HepG2 (cell line): Measurements from ENCODE around the gene CUL9. TPM values are rescaled to one million over a fixed set of nuclear protein-coding genes. Genes with fewer than 3 reads are reported as not detected.

Experiments used
- BCLAF1 ChIP-seq: fragments of 450-650 bp; IDR thresholded peaks from 2 replicates; pipeline ENCODE4 v1.6.1; 2017; ENCODE audit warnings: mild to moderate bottlenecking
- FOSL1 ChIP-seq: sonication (generic); formaldehyde crosslinking; IDR thresholded peaks from 2 replicates; pipeline ENCODE4 v1.9.0; 2021; ENCODE audit warnings: missing genetic modification reagents, borderline replicate concordance
- GTF3A ChIP-seq: sonication (generic); formaldehyde crosslinking; conservative IDR thresholded peaks from 2 replicates; pipeline ENCODE4 v1.4.0; 2020; ENCODE audit warnings: mild to moderate bottlenecking, missing genetic modification reagents
- HDAC1 ChIP-seq: sonication (generic); formaldehyde crosslinking; IDR thresholded peaks from 2 replicates; pipeline ENCODE4 v1.5.1; 2020; ENCODE audit warnings: mild to moderate bottlenecking, missing genetic modification reagents
- HNRNPL ChIP-seq: fragments of 200-400 bp; formaldehyde crosslinking; IDR thresholded peaks from 2 replicates; pipeline ENCODE4 v1.6.1; 2017; ENCODE audit warnings: mild to moderate bottlenecking, low read depth, low read length
- MEIS2 ChIP-seq: sonication (generic); formaldehyde crosslinking; IDR thresholded peaks from 2 replicates; pipeline ENCODE4 v1.9.0; 2021; ENCODE audit warnings: mild to moderate bottlenecking, missing genetic modification reagents
- NFIC ChIP-seq: IDR thresholded peaks from 2 replicates; pipeline ENCODE4 v1.6.1; 2012; ENCODE audit warnings: mild to moderate bottlenecking, low read length, inconsistent platforms
- PAX8 ChIP-seq: sonication (generic); formaldehyde crosslinking; IDR thresholded peaks from 2 replicates; pipeline ENCODE4 v1.8.0; 2022; ENCODE audit warnings: mild to moderate bottlenecking, missing genetic modification reagents, borderline replicate concordance
- RFX1 ChIP-seq: fragments of 450-650 bp; IDR thresholded peaks from 2 replicates; pipeline ENCODE4 v1.6.1; 2017
- SMAD1 ChIP-seq: sonication (generic); formaldehyde crosslinking; IDR thresholded peaks from 2 replicates; pipeline ENCODE4 v1.4.0; 2020; ENCODE audit warnings: missing genetic modification reagents, low read depth, mild to moderate bottlenecking, borderline replicate concordance
- SSRP1 ChIP-seq: IDR thresholded peaks from 2 replicates; pipeline ENCODE4 v1.6.1; 2016; ENCODE audit warnings: control low read depth
- ZBTB7A ChIP-seq: sonication (generic); formaldehyde crosslinking; IDR thresholded peaks from 2 replicates; pipeline ENCODE4 v1.8.0; 2022; ENCODE audit warnings: mild to moderate bottlenecking, missing genetic modification reagents
- ZMYM3 ChIP-seq: sonication (generic); formaldehyde crosslinking; IDR thresholded peaks from 2 replicates; pipeline ENCODE4 v1.5.1; 2020; ENCODE audit warnings: mild to moderate bottlenecking, missing genetic modification reagents
- ZNF274 ChIP-seq: sonication (generic); formaldehyde crosslinking; IDR thresholded peaks from 2 replicates; pipeline ENCODE4 v1.5.1; 2020; ENCODE audit warnings: mild to moderate bottlenecking, missing genetic modification reagents
- ZNF292 ChIP-seq: sonication (generic); formaldehyde crosslinking; IDR thresholded peaks from 2 replicates; pipeline ENCODE4 v1.8.1; 2022; ENCODE audit warnings: mild to moderate bottlenecking, low read depth, missing genetic modification reagents, borderline replicate concordance
- ZNF317 ChIP-seq: sonication (generic); formaldehyde crosslinking; IDR thresholded peaks from 2 replicates; pipeline ENCODE4 v1.5.0; 2020; ENCODE audit warnings: mild to moderate bottlenecking, missing genetic modification reagents
- ZNF326 ChIP-seq: sonication (generic); formaldehyde crosslinking; IDR thresholded peaks from 2 replicates; pipeline ENCODE4 v1.4.0; 2020; ENCODE audit warnings: missing genetic modification reagents, borderline replicate concordance
- ZNF34 ChIP-seq: sonication (generic); formaldehyde crosslinking; IDR thresholded peaks from 2 replicates; pipeline ENCODE4 v1.4.0; 2020; ENCODE audit warnings: mild to moderate bottlenecking, missing genetic modification reagents, borderline replicate concordance
- ZNF83 ChIP-seq: sonication (generic); formaldehyde crosslinking; IDR thresholded peaks from 2 replicates; pipeline ENCODE4 v1.4.0; 2020; ENCODE audit warnings: missing genetic modification reagents, mild to moderate bottlenecking, borderline replicate concordance
- ZNF839 ChIP-seq: sonication (generic); formaldehyde crosslinking; IDR thresholded peaks from 2 replicates; pipeline ENCODE4 v1.4.0; 2020; ENCODE audit warnings: missing genetic modification reagents, mild to moderate bottlenecking, borderline replicate concordance
- ZSCAN9 ChIP-seq: IDR thresholded peaks from 2 replicates; pipeline ENCODE4 v1.6.1; 2016; ENCODE audit warnings: borderline replicate concordance
- polyA plus RNA-seq, 8 experiments: library from polyadenylated mRNA; depleted of rRNA in 3 of 8; stranded (reverse) in 7 of 8; unstranded in 1 of 8; fragments of >200 nt; fragmentation: Illumina TruSeq in 4 of 8; extraction: Trizol in 4 of 8; gene quantifications; 2 replicates each; pipeline versions ENCODE4 v1.2.1 to v1.2.3, GENCODE V29; 2011 to 2016; ENCODE audit warnings: low read depth in 4 of 8, missing spikeins in 1 of 8, mixed read lengths in 1 of 8; ENCODE audit not compliant: insufficient read depth in 1 of 8
- total RNA-seq, 5 experiments: library from RNA; depleted of rRNA; stranded (reverse); fragments of >200 nt; fragmentation: Illumina TruSeq; extraction: Trizol; gene quantifications; 2 replicates each; pipeline ENCODE4 v1.2.3, GENCODE V29; 2016; ENCODE audit warnings: low read depth in 1 of 5
- TF ChIP-seq, protein P1 (sequence below): IDR thresholded peaks from 2 replicates; pipeline ENCODE4 v1.6.1; 2016; ENCODE audit warnings: low read depth
- TF ChIP-seq, protein P2 (sequence below): sonication (generic); formaldehyde crosslinking; IDR thresholded peaks from 2 replicates; pipeline ENCODE4 v1.5.0; 2020; ENCODE audit warnings: missing genetic modification reagents
- TF ChIP-seq, protein P3 (sequence below): sonication (generic); formaldehyde crosslinking; IDR thresholded peaks from 2 replicates; pipeline ENCODE4 v1.4.0; 2020; ENCODE audit warnings: low read depth, mild to moderate bottlenecking, missing genetic modification reagents

CUL9 gene
- total and polyA plus RNA-seq, 2 of the 13 experiments (the other 11 are each of a cell fraction or from before 2014, with no cell fraction given): 11.4 to 13.7 TPM

DNA sequence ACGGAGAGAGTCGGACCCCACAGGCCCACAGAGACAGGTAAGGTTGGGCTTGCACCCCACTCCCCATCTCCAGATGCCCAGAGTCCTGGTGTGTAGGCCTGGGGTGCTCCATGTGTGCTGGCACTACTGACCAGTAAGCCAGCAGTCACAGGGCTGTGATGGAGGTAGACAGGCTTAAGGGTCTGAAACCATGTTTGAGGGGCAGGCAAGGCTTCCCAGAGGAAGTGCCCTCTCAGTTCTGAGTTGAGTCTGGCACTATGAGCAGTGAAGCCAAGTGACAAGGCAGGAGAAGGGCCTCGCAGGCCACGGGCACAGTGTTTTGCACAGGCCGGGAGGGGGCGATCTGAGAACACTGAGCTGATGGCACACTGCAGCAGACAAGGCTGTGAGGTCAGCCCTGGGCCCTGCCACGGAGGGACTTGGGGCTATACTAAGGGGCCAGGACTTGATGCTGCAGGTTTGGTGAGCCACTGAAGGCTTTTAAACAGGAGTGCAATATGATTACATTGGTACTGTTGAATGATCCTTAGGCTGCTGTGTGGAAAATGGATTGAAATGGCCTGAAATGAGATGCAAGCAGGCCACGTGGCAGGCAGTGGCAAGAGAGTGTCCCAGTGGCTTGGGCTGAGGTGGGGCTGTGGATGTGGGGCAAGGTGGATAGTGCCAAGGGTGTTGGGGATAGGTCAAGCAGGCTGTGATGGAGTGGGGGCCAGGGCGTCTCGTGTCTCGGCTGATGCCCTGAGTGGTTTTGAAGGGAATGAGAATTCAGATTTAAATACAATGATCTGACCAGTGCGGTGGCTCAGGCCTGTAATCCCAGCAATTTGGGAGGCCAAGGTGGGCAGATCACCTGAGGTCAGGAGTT is 81.5 kb downstream of the CUL9 start (continued):
- TF ChIP-seq MEIS2 (CRISPR knock-in tag) (no peak; the same call in 1 of the 2 replicates), ZNF274 (CRISPR knock-in tag) (peak; percentile 71; the same call in 1 of the 2 replicates), ZNF83 (no peak), ZNF292 (peak; percentile 47; the same call in 1 of the 2 replicates), NFIC (no peak), SMAD1 (CRISPR knock-in tag) (peak; percentile 76; the same call in 1 of the 2 replicates), GTF3A (CRISPR knock-in tag) (0 out of 2 replicates have a peak, but pooled peaks have one; percentile 59), HDAC1 (no peak; the same call in 1 of the 2 replicates), ZNF839 (CRISPR knock-in tag) (no peak), HNRNPL (no peak), ZSCAN9 (CRISPR knock-in tag) (no peak), ZBTB7A (CRISPR knock-in tag) (no peak), ZNF34 (CRISPR knock-in tag) (no peak), RFX1 (no peak), ZNF317 (CRISPR knock-in tag) (no peak), FOSL1 (CRISPR knock-in tag) (no peak), ZNF326 (CRISPR knock-in tag) (no peak), PAX8 (CRISPR knock-in tag) (no peak), BCLAF1 (no peak), ZMYM3 (no peak; the same call in none of the 2 replicates), SSRP1 (CRISPR knock-in tag) (peak; percentile 68; the same call in 1 of the 2 replicates)
- TF ChIP-seq, protein P1, sequence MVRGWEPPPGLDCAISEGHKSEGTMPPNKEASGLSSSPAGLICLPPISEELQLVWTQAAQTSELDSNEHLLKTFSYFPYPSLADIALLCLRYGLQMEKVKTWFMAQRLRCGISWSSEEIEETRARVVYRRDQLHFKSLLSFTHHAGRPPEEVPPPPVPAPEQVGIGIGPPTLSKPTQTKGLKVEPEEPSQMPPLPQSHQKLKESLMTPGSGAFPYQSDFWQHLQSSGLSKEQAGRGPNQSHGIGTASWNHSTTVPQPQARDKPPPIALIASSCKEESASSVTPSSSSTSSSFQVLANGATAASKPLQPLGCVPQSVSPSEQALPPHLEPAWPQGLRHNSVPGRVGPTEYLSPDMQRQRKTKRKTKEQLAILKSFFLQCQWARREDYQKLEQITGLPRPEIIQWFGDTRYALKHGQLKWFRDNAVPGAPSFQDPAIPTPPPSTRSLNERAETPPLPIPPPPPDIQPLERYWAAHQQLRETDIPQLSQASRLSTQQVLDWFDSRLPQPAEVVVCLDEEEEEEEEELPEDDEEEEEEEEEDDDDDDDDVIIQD (CRISPR knock-in tag): peak; percentile 35; the same call in 1 of the 2 replicates
- TF ChIP-seq, protein P2, sequence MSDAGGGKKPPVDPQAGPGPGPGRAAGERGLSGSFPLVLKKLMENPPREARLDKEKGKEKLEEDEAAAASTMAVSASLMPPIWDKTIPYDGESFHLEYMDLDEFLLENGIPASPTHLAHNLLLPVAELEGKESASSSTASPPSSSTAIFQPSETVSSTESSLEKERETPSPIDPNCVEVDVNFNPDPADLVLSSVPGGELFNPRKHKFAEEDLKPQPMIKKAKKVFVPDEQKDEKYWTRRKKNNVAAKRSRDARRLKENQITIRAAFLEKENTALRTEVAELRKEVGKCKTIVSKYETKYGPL (CRISPR knock-in tag): no peak
- TF ChIP-seq, protein P3, sequence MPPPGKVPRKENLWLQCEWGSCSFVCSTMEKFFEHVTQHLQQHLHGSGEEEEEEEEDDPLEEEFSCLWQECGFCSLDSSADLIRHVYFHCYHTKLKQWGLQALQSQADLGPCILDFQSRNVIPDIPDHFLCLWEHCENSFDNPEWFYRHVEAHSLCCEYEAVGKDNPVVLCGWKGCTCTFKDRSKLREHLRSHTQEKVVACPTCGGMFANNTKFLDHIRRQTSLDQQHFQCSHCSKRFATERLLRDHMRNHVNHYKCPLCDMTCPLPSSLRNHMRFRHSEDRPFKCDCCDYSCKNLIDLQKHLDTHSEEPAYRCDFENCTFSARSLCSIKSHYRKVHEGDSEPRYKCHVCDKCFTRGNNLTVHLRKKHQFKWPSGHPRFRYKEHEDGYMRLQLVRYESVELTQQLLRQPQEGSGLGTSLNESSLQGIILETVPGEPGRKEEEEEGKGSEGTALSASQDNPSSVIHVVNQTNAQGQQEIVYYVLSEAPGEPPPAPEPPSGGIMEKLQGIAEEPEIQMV (CRISPR knock-in tag): peak; percentile 76; the same call in 1 of the 2 replicates
